NCI-H345 treated with DMSO at 0.1 percent for 48 hours (cell line): ENCODE measurements around the gene RPL3.
"Not testable (repeated sequence)": the region's sequence is repeated elsewhere in the genome, so short reads cannot be mapped to it uniquely, and the experiment has no call there.

Experiments
- DNase-seq: peaks from one replicate; lab custom pipeline; 2025; ENCODE audit not compliant: unreplicated experiment; lab: John Stamatoyannopoulos, UW

RPL3 gene

GRCh38 chr22:39319284-39320022, at the start of gene RPL3:
RPL3 (minus strand) TSS chr22:39319623; CDS start chr22:39319597, 26 bp downstream.
- DNase-seq, result peak; percentile 78

DNA sequence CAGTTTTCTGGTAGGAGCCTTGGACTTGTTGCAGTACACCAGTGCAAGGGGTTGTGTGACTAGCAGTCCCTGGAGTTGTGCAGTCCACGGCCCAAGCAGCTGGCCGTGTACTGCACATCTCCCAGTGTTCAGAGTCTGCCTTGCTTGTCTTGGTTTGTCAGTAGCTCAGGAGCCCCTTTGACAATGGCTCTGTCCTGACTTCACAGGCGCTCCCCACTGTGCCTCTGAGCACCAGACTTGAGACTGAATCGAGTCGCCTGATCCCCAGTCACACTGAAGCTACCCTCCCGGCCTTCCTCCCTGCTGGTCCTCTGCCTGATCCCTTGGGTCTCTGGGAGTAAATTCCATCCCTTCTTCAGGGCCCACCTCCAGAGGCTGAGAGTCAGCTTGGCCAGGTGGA, 49.8 kb upstream of the RPL3 start:
- DNase-seq, result no peak

DNA sequence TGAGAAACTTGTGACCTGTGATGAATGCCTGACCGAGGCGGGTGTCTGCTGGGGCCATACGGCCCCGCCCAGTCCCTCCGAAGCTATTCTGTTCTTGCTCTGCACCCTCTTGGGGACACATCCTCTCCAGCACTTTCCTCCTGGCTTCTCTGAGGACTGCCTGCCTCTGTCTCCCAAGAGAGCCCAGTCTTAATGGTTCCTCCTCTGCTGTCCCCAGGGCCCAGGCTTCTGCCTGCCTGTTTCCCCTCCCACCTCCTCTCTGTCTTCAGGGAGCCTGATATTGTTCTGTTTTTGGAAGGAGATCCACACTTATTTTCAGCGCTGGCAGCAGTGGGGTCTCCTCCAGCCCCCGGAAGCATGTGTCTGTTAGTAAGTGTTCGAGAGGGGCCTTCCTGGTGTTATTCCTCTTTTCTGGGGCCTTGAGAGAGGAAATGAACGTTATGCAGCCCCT, 49.1 kb upstream of the RPL3 start:
- DNase-seq, result no peak

DNA sequence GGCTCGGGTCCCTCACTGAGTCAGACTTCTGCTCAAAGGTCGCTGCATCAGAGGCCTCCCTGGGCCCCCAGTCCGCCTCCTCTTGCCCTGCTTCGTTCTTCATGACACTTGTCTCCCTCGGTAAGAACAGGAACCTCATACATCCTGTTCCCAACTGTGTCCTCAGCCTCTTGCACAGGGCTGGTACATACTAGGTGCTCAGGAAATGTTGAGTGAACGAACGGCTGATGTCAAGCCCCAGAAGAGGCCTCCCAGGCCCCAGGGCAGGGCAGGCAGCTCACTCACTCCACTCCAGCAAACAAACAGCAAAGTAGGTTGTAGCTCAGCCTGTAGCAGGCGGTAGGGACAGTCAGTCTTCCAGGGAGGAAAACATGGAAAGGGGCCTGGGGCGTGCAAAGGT, 47.6 kb upstream of the RPL3 start:
- no peak for DNase-seq

- DNase-seq, result no peak
These were observed 46.0 kb upstream of the RPL3 start for GRCh38 chr22:39365492-39365780.

GRCh38 chr22:39364714-39365491, 45.5 kb upstream of the RPL3 start:
- DNase-seq, result no peak

GRCh38 chr22:39363751-39364515, 44.5 kb upstream of the RPL3 start:
- DNase-seq, result no peak

- DNase-seq, result no peak
These were observed 43.5 kb upstream of the RPL3 start for GRCh38 chr22:39362932-39363331.

- DNase-seq, result no peak
These were observed 42.8 kb upstream of the RPL3 start for GRCh38 chr22:39362271-39362670.

DNA sequence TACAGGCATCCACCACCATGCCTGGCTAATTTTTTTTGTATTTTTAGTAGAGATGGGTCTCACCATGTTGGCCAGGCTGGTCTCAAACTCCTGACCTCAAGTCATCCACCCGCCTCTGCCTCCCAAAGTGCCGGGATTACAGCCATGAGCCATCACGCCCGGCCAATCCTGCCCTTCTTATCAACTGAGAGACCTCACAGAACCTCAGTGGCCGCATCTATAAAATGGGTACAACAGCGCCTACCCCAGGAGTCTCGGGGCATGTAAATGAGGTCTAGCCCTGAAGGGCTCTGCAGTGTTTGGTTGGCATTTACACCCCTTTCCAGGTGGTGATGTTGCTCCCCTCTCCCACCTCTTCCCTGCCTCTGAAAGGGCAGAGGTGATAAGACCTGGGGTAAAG, 42.1 kb upstream of the RPL3 start:
- no peak for DNase-seq

GRCh38 chr22:39360674-39361413, 41.4 kb upstream of the RPL3 start:
- no peak for DNase-seq

DNA sequence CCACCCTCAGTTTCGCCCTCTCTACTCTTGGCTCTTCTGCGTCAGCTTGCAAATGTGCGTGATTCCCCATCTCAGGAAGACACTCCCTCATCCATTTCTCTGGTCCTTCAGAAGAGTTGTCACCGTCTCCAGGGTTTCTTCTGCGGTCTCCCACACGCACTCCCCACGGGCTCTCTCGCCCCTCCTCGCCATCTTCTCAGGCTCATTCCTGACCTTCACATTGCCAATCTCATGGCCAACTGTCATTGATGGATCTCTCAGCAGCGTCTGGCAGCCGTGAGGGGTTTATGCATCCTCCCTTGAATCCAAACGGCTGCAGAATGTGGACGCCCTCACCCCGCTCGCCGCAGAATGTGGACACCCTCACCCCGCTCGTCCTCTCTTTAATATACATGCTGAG, 40.8 kb upstream of the RPL3 start:
- DNase-seq, result no peak

- DNase-seq, result no peak
These were observed 40.3 kb upstream of the RPL3 start for GRCh38 chr22:39359659-39360195.

DNA sequence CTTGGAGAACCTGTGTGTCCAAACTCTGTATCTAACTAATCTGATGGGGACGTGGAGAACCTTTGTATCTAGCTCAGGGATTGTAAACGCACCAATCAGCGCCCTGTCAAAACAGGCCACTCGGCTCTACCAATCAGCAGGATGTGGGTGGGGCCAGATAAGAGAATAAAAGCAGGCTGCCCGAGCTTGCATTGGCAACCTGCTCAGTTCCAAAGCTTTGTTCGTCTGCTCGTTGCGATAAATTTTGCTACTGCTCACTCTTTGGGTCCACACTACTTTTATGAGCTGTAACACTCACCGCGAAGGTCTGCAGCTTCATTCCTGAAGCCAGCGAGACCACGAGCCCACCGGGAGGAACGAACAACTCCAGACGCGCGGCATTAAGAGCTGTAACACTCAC, 38.8 kb upstream of the RPL3 start:
- DNase-seq, result not testable (repeated sequence)

- DNase-seq, result not testable (repeated sequence)
These were observed 38.0 kb upstream of the RPL3 start for GRCh38 chr22:39357110-39358108.

DNA sequence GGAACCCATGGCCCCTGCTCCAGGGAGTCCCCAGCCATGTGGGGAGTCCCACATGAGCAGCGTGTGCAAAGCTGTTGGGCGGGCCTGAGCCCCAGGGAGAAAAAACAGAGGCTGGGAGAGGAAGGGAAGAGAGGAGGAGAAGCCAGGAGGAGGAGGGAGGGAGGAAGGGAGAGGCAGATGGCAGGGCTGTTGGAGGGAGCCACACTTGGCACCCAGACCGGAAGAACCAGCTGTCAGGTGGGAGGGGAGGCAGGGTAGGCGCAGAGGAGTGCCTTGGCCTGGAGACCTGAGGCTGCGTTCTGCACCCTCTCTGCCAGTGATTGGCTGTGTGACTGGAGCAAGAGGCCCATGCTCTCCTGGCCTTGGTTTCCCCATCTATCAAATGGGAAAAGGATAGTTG, 37.0 kb upstream of the RPL3 start:
- DNase-seq, result no peak

DNA sequence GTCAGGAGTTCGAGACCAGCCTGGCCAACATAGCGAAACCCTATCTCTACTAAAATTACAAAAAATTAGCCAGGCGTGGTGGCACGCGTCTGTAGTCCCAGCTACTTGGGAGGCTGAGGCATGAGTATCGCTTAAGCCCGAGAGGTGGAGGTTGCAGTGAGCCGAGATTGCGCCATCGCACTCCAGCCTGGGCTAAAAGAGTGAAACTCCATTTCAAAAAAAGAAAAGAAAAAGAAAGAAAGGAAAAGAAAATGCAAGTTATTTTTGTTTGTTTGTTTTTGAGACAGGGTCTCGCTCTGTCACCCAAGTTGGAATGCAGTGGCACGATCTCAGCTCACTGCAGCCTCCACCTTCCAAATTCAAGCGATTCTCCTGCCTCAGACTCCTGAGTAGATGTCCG, 36.4 kb upstream of the RPL3 start:
- not testable (repeated sequence) for DNase-seq

DNA sequence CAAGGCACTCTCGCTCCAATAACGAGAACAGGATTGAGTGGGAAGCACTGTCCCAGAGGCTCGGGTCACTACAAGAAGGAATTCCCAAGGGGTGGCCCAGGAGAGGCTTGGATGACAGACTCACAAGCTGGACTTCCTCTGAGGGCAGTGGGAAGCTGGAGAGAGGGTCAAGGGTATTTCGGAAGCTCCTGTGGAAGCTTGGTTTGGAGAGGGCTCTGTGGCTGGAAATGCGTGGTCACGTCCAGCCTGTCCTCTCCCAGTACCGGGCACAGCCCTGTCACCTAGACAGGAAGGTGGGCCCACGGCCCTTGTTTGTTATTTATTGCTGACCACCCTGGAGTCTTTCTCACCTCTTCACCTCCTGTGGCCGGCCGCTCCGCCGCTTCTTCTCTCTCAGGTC, 35.7 kb upstream of the RPL3 start:
- DNase-seq, result no peak

GRCh38 chr22:39353346-39353745, 33.9 kb upstream of the RPL3 start:
- DNase-seq, result no peak
